PFSK-1 (cell line): ENCODE results near the gene PPP2R5A.

ENCODE experiments used
- FOXP2 ChIP-seq: optimal IDR thresholded peaks from 2 replicates; pipeline ENCODE3; 2011; ENCODE audit warnings: borderline replicate concordance, control low read depth, inconsistent platforms; ENCODE audit not compliant: insufficient read depth; ENCODE audit errors: extremely low read length, extremely low read depth
- POLR2AphosphoS5 ChIP-seq: IDR thresholded peaks from 2 replicates; pipeline ENCODE4 v1.6.1; 2012; ENCODE audit warnings: low read depth, mild to moderate bottlenecking, control low read depth, low read length, moderate library complexity
- SIN3A ChIP-seq: IDR thresholded peaks from 2 replicates; pipeline ENCODE4 v1.6.1; 2012; ENCODE audit warnings: mild to moderate bottlenecking, low read length, moderate library complexity, borderline replicate concordance; ENCODE audit not compliant: insufficient read depth
- TAF1 ChIP-seq: IDR thresholded peaks from 2 replicates; pipeline ENCODE4 v1.6.1; 2012; ENCODE audit warnings: low read length, control low read depth, borderline replicate concordance; ENCODE audit not compliant: insufficient read depth
- TF ChIP-seq, protein P1 (sequence below), 2 experiments: IDR thresholded peaks; 2 replicates each; pipeline versions ENCODE4 v1.6.1 to v1.8.0; 2011 to 2012; ENCODE audit warnings: low read depth in 2 of 2, low read length in 2 of 2, control low read depth in 1 of 2, inconsistent platforms in 1 of 2, mild to moderate bottlenecking in 1 of 2, moderate library complexity in 1 of 2; ENCODE audit not compliant: insufficient read depth in 1 of 2

The PPP2R5A gene

DNA sequence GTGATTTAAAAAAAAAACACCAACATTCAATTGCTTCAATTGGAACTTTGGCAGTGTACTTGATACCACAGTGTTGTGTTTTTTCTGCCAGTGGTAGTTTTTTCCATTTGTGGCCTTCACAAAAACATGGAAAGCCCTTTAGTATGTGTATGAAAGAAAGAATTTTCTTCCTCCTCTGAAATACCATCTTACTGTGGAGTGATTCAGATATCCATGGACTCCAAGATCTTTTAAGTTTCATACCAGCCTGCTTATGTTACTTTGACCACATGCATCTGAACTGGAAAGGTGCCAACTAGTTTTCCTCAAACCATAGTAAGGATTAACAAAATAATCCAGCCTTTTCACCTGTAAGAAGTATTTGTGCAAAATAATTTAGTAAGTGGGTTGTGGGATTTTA, 3.4 kb downstream of the PPP2R5A start:
- TF ChIP-seq POLR2AphosphoS5 (no peak), TAF1 (no peak)
- TF ChIP-seq, protein P1, sequence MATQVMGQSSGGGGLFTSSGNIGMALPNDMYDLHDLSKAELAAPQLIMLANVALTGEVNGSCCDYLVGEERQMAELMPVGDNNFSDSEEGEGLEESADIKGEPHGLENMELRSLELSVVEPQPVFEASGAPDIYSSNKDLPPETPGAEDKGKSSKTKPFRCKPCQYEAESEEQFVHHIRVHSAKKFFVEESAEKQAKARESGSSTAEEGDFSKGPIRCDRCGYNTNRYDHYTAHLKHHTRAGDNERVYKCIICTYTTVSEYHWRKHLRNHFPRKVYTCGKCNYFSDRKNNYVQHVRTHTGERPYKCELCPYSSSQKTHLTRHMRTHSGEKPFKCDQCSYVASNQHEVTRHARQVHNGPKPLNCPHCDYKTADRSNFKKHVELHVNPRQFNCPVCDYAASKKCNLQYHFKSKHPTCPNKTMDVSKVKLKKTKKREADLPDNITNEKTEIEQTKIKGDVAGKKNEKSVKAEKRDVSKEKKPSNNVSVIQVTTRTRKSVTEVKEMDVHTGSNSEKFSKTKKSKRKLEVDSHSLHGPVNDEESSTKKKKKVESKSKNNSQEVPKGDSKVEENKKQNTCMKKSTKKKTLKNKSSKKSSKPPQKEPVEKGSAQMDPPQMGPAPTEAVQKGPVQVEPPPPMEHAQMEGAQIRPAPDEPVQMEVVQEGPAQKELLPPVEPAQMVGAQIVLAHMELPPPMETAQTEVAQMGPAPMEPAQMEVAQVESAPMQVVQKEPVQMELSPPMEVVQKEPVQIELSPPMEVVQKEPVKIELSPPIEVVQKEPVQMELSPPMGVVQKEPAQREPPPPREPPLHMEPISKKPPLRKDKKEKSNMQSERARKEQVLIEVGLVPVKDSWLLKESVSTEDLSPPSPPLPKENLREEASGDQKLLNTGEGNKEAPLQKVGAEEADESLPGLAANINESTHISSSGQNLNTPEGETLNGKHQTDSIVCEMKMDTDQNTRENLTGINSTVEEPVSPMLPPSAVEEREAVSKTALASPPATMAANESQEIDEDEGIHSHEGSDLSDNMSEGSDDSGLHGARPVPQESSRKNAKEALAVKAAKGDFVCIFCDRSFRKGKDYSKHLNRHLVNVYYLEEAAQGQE (IDR thresholded peaks at IDR 0.05; ENCODE audit: insufficient read depth in 1 of 2, low read depth in 2 of 2, low read length in 2 of 2), result no peak

DNA sequence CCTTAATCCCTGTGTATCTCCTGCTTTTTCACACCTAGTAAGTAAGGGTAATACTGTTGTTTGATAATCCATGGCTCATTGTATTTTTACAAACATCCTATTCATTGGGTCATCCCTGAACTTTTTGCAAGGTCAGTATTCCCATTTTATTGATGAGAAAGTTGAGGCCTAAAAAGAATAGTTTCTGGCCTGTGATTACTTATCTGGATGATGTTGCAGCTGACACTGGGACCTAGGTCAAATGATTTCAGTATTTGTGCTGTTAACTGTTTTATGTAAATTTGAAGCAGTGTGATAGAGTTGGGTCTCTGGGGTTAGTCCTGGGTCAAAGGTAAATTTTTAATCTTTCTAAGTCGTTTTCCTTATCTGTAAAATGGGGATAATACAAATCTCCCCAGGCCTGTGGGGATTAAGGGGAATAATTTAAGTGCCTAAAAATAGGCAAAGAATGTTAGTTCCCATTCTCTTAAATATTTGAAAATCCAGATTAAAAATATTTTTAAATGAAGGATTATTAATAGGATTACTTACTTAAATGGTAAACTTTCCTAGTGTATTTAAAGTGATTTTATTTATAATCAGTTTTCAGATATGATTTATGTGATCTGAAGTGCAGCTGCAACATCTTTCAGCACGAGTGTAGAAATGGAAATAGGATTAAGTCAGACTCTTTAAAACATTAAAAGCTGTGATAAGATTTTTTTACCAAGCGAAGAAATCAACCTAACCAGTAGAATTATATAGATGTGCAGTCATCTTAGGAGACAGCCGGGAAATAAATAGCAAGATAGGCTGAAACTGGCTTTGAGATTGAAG, 4.3 kb downstream of the PPP2R5A start:
- TF ChIP-seq, protein P1 (IDR thresholded peaks at IDR 0.05; ENCODE audit: insufficient read depth in 1 of 2, low read depth in 2 of 2, low read length in 2 of 2), result no peak
- TF ChIP-seq TAF1 (no peak), SIN3A (no peak), POLR2AphosphoS5 (no peak), FOXP2 (no peak)

DNA sequence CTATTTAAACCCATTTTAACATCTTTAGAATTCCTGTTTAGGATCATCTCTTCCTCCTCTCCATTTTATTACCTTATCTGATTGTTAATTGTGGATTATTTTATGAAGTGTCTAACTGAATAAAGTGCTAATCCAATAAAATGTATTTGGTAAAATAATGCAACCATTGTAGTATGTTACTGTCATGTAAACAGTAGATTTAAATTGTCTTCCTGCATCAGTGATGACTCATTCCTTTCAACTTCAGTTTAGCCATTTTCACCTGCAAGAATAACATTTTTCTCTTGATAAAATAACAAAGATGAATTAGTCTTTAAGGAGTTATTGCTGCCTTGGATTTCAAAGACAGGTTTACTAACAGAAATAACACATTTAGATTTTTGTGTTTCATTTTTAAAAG, 5.4 kb downstream of the PPP2R5A start:
- TF ChIP-seq FOXP2 (no peak), SIN3A (no peak), TAF1 (no peak), POLR2AphosphoS5 (no peak)
- TF ChIP-seq, protein P1 (IDR thresholded peaks at IDR 0.05; ENCODE audit: insufficient read depth in 1 of 2, low read depth in 2 of 2, low read length in 2 of 2), result no peak

DNA sequence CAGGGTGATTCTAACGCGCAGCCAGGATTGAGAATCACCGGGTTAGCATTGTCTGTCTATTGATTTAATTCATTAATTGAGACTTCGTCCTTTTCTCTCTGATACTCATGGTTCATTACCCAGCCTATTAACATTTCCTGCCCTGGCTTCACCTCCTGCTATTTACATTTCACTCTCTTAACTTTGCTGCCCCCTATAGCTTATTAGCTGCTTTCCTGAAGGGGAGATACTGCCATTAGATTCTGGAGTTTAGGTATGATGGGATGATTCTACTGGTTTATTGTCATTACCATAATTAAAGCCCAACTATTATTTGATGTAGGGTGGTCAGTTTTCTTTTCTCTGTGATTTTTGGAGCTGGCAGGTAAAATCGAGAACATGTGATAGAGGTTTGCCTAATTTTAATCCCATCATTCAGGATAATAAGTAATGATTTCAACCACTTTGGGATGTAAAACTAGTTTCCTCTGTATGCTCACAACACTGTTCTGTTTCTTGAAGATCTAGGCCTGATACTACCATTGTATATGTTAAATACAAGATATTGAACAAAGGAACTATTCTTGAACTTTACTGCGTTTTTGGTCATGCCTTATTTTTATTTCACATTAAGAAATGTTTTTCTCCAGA, 6.4 kb downstream of the PPP2R5A start:
- TF ChIP-seq, protein P1 (IDR thresholded peaks at IDR 0.05; ENCODE audit: insufficient read depth in 1 of 2, low read depth in 2 of 2, low read length in 2 of 2), result no peak
- TF ChIP-seq FOXP2, result no peak
- TF ChIP-seq TAF1, result no peak
